Measurements from ENCODE around the gene ZNF189.

DNA sequence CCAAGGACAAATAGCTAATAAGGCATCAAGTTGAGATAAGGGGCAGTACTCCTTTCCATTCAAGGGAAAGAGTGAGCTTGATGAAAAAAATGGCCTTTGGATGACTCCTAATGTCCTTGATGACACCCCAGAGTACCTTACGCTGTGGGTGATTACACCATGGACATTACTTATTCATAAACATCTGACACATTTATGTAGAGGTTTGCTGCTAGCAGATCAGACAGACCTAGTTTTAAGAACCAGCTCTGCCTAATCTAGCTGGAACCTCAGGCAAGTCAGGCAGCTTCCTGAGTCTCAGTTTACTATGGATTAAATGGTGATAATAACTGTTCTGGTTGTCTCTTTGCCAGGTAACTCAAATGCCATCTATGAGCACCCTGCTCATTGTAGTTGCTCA is 34.1 kb downstream of the ZNF189 start:
- TF ChIP-seq EP300 (IDR thresholded peaks at IDR 0.05): no peak
- TF ChIP-seq, protein P1, sequence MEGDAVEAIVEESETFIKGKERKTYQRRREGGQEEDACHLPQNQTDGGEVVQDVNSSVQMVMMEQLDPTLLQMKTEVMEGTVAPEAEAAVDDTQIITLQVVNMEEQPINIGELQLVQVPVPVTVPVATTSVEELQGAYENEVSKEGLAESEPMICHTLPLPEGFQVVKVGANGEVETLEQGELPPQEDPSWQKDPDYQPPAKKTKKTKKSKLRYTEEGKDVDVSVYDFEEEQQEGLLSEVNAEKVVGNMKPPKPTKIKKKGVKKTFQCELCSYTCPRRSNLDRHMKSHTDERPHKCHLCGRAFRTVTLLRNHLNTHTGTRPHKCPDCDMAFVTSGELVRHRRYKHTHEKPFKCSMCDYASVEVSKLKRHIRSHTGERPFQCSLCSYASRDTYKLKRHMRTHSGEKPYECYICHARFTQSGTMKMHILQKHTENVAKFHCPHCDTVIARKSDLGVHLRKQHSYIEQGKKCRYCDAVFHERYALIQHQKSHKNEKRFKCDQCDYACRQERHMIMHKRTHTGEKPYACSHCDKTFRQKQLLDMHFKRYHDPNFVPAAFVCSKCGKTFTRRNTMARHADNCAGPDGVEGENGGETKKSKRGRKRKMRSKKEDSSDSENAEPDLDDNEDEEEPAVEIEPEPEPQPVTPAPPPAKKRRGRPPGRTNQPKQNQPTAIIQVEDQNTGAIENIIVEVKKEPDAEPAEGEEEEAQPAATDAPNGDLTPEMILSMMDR (IDR thresholded peaks at IDR 0.05): no peak
- TF ChIP-seq POLR2A (IDR thresholded peaks at IDR 0.05): no peak
